Activated CD4-positive, alpha-beta T cell treated with anti-CD3 and anti-CD28 coated beads for 1 hour (primary cell): ENCODE measurements around the gene RIMOC1.

Experiments used
- DNase-seq: peaks from one replicate; pipeline ENCODE4 v3.0.0-alpha.2; 2020

Gene RIMOC1

GRCh38 chr5:41903892-41904799 lies at the start of gene RIMOC1:
Gene RIMOC1, plus strand, starts transcription at chr5:41904344. Its CDS starts 24 bp downstream, at chr5:41904368.
- peak; percentile 95 for DNase-seq

- DNase-seq, result peak; percentile 13
Measured at GRCh38 chr5:41856644-41857491, 47.3 kb upstream of the RIMOC1 start.

- no peak for DNase-seq
Measured at GRCh38 chr5:41857989-41858388, 46.2 kb upstream of the RIMOC1 start.

- no peak for DNase-seq
Measured at GRCh38 chr5:41858890-41859289, 45.3 kb upstream of the RIMOC1 start.

- no peak for DNase-seq
Measured at GRCh38 chr5:41863871-41864486, 40.2 kb upstream of the RIMOC1 start.

GRCh38 chr5:41869151-41869723 lies 34.9 kb upstream of the RIMOC1 start:
- peak; percentile 9 for DNase-seq

GRCh38 chr5:41869724-41870626 lies 34.2 kb upstream of the RIMOC1 start, which contains the start of gene OXCT1:
Gene OXCT1, minus strand, starts transcription at chr5:41870425. Its CDS starts 67 bp downstream, at chr5:41870358.
- DNase-seq, result peak; percentile 92

- no peak for DNase-seq
Measured at GRCh38 chr5:41870627-41871048, 33.5 kb upstream of the RIMOC1 start.

- DNase-seq, result no peak
Measured at GRCh38 chr5:41871852-41872251, 32.3 kb upstream of the RIMOC1 start.

GRCh38 chr5:41874512-41875060 lies 29.6 kb upstream of the RIMOC1 start:
- DNase-seq, result no peak

GRCh38 chr5:41875121-41875520 lies 29.0 kb upstream of the RIMOC1 start:
- no peak for DNase-seq

- DNase-seq, result no peak
Measured at GRCh38 chr5:41876678-41877077, 27.5 kb upstream of the RIMOC1 start.

- DNase-seq, result no peak
Measured at GRCh38 chr5:41877408-41877807, 26.7 kb upstream of the RIMOC1 start.

GRCh38 chr5:41878173-41878572 lies 26.0 kb upstream of the RIMOC1 start:
- no peak for DNase-seq

GRCh38 chr5:41878643-41879478 lies 25.3 kb upstream of the RIMOC1 start:
- DNase-seq, result no peak

GRCh38 chr5:41882765-41883164 lies 21.4 kb upstream of the RIMOC1 start:
- no peak for DNase-seq

GRCh38 chr5:41883243-41883642 lies 20.9 kb upstream of the RIMOC1 start:
- no peak for DNase-seq

GRCh38 chr5:41883936-41884335 lies 20.2 kb upstream of the RIMOC1 start:
- DNase-seq, result no peak

GRCh38 chr5:41885286-41885685 lies 18.9 kb upstream of the RIMOC1 start:
- no peak for DNase-seq

GRCh38 chr5:41891066-41891707 lies 13.0 kb upstream of the RIMOC1 start:
- no peak for DNase-seq
